BE2C (cell line): Measurements from ENCODE around the gene YTHDF1.

Source experiments
- DNase-seq: peaks from one replicate; pipeline ENCODE4 v3.0.0-alpha.2; 2020
- H3K27me3 ChIP-seq: fragments of 250-450 bp; sonication (Bioruptor Pico); 2 replicates; pipeline ENCODE4 v1.5.1; 2020; ENCODE audit warnings: mild to moderate bottlenecking
- H3K36me3 ChIP-seq: fragments of 250-450 bp; sonication (Bioruptor Pico); 2 replicates; pipeline ENCODE4 v1.5.1; 2020; ENCODE audit warnings: mild to moderate bottlenecking
- H3K4me1 ChIP-seq: fragments of 250-450 bp; sonication (Bioruptor Pico); 2 replicates; pipeline ENCODE4 v1.5.1; 2020
- H3K4me3 ChIP-seq: 2 replicates; pipeline ENCODE4 v1.5.1; 2011; ENCODE audit warnings: low read depth, low read length
- H3K9me3 ChIP-seq: fragments of 250-450 bp; sonication (Bioruptor Pico); 2 replicates; pipeline ENCODE4 v1.5.1; 2020
- CTCF ChIP-seq: IDR thresholded peaks from 2 replicates; pipeline ENCODE4 v1.5.1; 2012; ENCODE audit warnings: mild to moderate bottlenecking, low read depth, low read length

YTHDF1 gene

GRCh38 chr20:63239431-63239830, 23.5 kb upstream of the YTHDF1 start:
- Histone ChIP-seq H3K27me3 (no peaks in the 10 kb centered on the region), H3K36me3 (no peaks in the 10 kb centered on the region), H3K4me1 (peaks cover 8% of the 10 kb centered on the region), H3K4me3 (no peak overlapping the region), H3K9me3 (no peaks in the 10 kb centered on the region)
- DNase-seq, result no peak
- no peak for TF ChIP-seq CTCF

- Histone ChIP-seq H3K36me3 (no peaks in the 10 kb centered on the region), H3K9me3 (no peaks in the 10 kb centered on the region), H3K4me3 (no peak overlapping the region), H3K27me3 (no peaks in the 10 kb centered on the region), H3K4me1 (peaks cover 8% of the 10 kb centered on the region)
- peak; percentile 29 for TF ChIP-seq CTCF
- peak; percentile 70 for DNase-seq
Measured at GRCh38 chr20:63238514-63239125, 22.7 kb upstream of the YTHDF1 start.

- H3K27me3 ChIP-seq, result no peaks in the 10 kb centered on the region
- TF ChIP-seq CTCF, result no peak
- peaks cover 8% of the 10 kb centered on the region for H3K4me1 ChIP-seq
- no peak for DNase-seq
- no peaks in the 10 kb centered on the region for H3K9me3 ChIP-seq
- H3K4me3 ChIP-seq, result no peak overlapping the region
- H3K36me3 ChIP-seq, result no peaks in the 10 kb centered on the region
Measured at GRCh38 chr20:63238031-63238430, 22.1 kb upstream of the YTHDF1 start.

GRCh38 chr20:63236116-63236837, 20.3 kb upstream of the YTHDF1 start:
- H3K27me3 ChIP-seq, result no peaks in the 10 kb centered on the region

GRCh38 chr20:63235399-63235983, 19.6 kb upstream of the YTHDF1 start, which contains the start of gene BIRC7:
BIRC7 (plus strand) TSS chr20:63235905; CDS start chr20:63236097, 192 bp downstream.
- Histone ChIP-seq H3K9me3 (no peaks in the 10 kb centered on the region), H3K4me1 (peaks cover 8% of the 10 kb centered on the region), H3K4me3 (no peak within 1 kb of the TSS), H3K36me3 (no peaks in the 10 kb centered on the region), H3K27me3 (no peaks in the 10 kb centered on the region)
- TF ChIP-seq CTCF, result no peak
- DNase-seq, result no peak

More at GRCh38 chr20:63236116-63236837, 20.3 kb upstream of the YTHDF1 start:
- Histone ChIP-seq H3K4me1 (peaks cover 8% of the 10 kb centered on the region), H3K9me3 (no peaks in the 10 kb centered on the region), H3K36me3 (no peaks in the 10 kb centered on the region), H3K4me3 (no peak overlapping the region)
- no peak for TF ChIP-seq CTCF
- DNase-seq, result no peak
